ENCODE data around the gene POR.
"Not testable (repeated sequence)": the region's sequence is repeated elsewhere in the genome, so short reads cannot be mapped to it uniquely, and the experiment has no call there.

DNA sequence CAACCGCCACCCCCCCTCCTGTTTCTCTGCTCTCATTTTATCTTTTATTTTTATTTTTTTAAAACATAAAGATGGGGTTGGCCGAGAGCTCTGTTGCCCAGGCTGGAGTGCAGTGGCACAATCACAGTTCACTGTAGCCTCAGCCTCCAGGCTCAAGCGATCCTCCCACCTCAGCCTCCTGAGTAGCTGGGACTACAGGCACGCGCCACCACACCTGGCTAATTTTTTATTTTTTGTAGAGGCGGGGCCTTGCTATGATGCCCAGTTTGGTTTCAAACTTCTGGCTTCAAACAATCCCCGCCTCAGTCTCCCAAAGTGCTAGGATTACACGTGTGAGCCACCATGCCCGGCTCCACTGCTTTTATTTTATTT, 7.3 kb upstream of the POR start:
- TF ChIP-seq, protein P1, sequence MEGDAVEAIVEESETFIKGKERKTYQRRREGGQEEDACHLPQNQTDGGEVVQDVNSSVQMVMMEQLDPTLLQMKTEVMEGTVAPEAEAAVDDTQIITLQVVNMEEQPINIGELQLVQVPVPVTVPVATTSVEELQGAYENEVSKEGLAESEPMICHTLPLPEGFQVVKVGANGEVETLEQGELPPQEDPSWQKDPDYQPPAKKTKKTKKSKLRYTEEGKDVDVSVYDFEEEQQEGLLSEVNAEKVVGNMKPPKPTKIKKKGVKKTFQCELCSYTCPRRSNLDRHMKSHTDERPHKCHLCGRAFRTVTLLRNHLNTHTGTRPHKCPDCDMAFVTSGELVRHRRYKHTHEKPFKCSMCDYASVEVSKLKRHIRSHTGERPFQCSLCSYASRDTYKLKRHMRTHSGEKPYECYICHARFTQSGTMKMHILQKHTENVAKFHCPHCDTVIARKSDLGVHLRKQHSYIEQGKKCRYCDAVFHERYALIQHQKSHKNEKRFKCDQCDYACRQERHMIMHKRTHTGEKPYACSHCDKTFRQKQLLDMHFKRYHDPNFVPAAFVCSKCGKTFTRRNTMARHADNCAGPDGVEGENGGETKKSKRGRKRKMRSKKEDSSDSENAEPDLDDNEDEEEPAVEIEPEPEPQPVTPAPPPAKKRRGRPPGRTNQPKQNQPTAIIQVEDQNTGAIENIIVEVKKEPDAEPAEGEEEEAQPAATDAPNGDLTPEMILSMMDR (conservative IDR thresholded peaks at IDR 0.05) = not testable (repeated sequence)
- not testable (repeated sequence) for TF ChIP-seq EZH2 (IDR thresholded peaks at IDR 0.05; ENCODE audit: low read depth)

All from PC-9 (cell line).